IPS-18a (cell line): ENCODE measurements around the gene C15orf39.

ENCODE experiments used
- H3K27ac ChIP-seq: one replicate; pipeline ENCODE4 v1.5.1; 2013; ENCODE audit warnings: low read length
- H3K27me3 ChIP-seq: one replicate; pipeline ENCODE4 v1.6.1; 2013; ENCODE audit warnings: mild to moderate bottlenecking, low read length; ENCODE audit not compliant: control insufficient read depth, insufficient read depth
- H3K36me3 ChIP-seq: one replicate; pipeline ENCODE4 v1.6.1; 2013; ENCODE audit warnings: low read depth, low read length; ENCODE audit not compliant: control insufficient read depth
- H3K4me1 ChIP-seq: one replicate; pipeline ENCODE4 v1.6.1; 2013; ENCODE audit warnings: low read depth, low read length; ENCODE audit not compliant: control insufficient read depth
- H3K4me3 ChIP-seq: one replicate; pipeline ENCODE4 v1.5.1; 2013; ENCODE audit warnings: low read length
- H3K9ac ChIP-seq: one replicate; pipeline ENCODE4 v1.6.1; 2013; ENCODE audit warnings: mild to moderate bottlenecking, low read length, moderate library complexity
- H3K9me3 ChIP-seq: one replicate; pipeline ENCODE4 v1.6.1; 2013; ENCODE audit warnings: low read depth, low read length; ENCODE audit not compliant: control insufficient read depth

The C15orf39 gene

DNA sequence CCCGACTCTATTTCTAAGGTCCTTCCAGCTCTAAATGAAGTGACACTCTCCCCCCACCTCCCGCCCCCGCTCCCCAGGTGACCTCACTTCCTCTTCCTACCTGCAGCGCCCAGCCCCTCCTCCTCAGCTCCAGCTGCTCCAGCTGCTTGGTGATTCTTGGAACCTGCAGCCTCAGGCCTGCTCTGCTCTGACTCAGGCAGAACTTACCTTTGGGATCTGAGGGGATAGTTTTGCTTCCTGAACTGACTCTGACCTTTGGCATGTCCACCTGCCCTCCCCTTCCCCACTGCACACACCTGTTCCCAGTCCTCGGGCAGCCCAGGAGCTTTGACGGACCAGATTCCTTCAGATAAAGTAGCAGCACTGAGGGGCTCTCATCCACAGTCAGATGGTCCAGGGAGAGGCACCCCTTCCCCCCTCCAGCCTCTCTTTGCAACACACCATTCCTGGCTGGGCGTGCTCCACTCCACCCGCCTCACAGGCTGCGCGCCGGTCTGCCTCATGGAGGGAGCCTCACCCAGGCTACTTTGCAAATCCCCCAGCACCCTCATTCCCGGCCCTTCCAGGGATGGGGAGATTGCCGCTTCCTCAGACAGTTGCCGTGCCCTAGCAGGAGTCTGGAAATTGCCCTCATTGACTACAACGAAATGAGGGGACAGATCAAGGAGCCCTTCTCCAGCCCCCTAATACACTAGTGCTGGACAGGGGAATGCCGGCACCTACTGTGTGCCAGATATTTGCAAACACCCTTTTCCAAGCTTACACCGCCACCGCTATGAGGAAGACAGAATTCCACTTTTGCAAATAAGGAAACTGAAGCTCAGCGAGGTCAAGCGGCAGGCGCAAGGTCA is 692 bp upstream of the C15orf39 start:
- H3K27me3 ChIP-seq: peaks cover 20% of the 10 kb centered on the region
- peak overlapping the region; percentile 60 for H3K4me3 ChIP-seq
- H3K27ac ChIP-seq: no peak overlapping the region
- peak overlapping the region; percentile 35 for H3K9ac ChIP-seq
- H3K9me3 ChIP-seq: no peaks in the 10 kb centered on the region
- H3K4me1 ChIP-seq: peaks cover 18% of the 10 kb centered on the region
- peaks cover 3% of the 10 kb centered on the region for H3K36me3 ChIP-seq

GRCh38 chr15:75202251-75203016 is 752 bp downstream of the C15orf39 start:
- peak overlapping the region; percentile 60 for H3K4me3 ChIP-seq
- no peak overlapping the region for H3K27ac ChIP-seq
- peaks cover 20% of the 10 kb centered on the region for H3K27me3 ChIP-seq
- H3K9me3 ChIP-seq: no peaks in the 10 kb centered on the region
- H3K9ac ChIP-seq: peak overlapping the region; percentile 53
- peaks cover 12% of the 10 kb centered on the region for H3K36me3 ChIP-seq
- H3K4me1 ChIP-seq: peaks cover 16% of the 10 kb centered on the region

DNA sequence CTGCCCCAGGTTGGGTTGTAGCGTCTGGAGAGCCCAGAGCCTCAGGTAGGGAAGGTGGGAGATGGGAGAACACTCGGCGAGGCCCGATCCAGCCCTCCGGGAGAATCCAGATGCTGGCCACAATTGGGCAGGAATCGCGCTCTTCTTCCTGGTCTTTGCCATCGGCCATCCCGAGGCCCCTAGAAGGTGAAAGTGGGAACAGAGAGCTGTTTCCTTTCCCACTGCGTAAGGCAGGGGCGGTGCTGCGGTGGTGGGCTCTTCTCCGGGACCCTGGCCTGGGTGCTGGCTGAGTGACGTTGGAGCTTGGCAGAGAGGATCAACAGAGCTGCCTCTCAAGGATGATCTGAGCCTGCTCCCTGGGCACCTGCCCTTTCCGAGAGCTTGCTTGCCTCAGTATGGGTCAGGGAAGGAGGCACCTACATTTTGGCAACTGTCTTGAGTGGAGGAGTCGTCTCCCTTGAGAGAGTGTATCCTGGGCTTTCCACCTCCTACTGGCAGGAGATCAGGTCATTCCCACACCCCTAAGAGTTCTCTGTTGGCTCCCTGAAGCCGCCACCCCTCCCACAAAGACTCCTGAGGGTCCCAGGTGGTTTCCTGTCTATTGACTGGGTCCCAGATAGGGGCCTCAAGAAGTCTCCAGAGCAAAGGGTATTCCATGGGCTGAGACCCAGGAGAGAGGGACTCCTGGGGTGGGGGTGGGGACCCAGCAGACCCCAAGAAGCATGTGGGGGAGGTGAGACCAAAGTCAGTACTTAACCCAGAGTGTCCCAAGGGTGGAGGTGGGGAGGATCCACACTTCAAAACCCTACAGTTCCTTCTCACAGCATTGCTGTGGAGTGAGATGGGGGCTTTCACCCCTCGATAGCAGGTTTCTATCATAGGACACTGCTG is 1.6 kb downstream of the C15orf39 start:
- Histone ChIP-seq H3K9ac (peak overlapping the region; percentile 53), H3K27ac (no peak overlapping the region), H3K4me1 (peaks cover 16% of the 10 kb centered on the region), H3K4me3 (peak overlapping the region; percentile 60), H3K36me3 (peaks cover 20% of the 10 kb centered on the region), H3K27me3 (peaks cover 20% of the 10 kb centered on the region), H3K9me3 (no peaks in the 10 kb centered on the region)

- H3K4me3 ChIP-seq: peak overlapping the region; percentile 60
- no peak overlapping the region for H3K27ac ChIP-seq
- no peak overlapping the region for H3K9ac ChIP-seq
Measured at GRCh38 chr15:75203908-75204263, 2.2 kb downstream of the C15orf39 start.

GRCh38 chr15:75204340-75205063 is 2.8 kb downstream of the C15orf39 start:
- no peak overlapping the region for H3K27ac ChIP-seq
- no peak overlapping the region for H3K9ac ChIP-seq
- H3K4me3 ChIP-seq: no peak overlapping the region
- H3K36me3 ChIP-seq: peaks cover 33% of the 10 kb centered on the region
- H3K9me3 ChIP-seq: no peaks in the 10 kb centered on the region
- H3K27me3 ChIP-seq: peaks cover 20% of the 10 kb centered on the region
- H3K4me1 ChIP-seq: peaks cover 16% of the 10 kb centered on the region

More at GRCh38 chr15:75203908-75204263, 2.2 kb downstream of the C15orf39 start:
- Histone ChIP-seq H3K4me1 (peaks cover 16% of the 10 kb centered on the region), H3K27me3 (peaks cover 20% of the 10 kb centered on the region), H3K36me3 (peaks cover 27% of the 10 kb centered on the region), H3K9me3 (no peaks in the 10 kb centered on the region)

DNA sequence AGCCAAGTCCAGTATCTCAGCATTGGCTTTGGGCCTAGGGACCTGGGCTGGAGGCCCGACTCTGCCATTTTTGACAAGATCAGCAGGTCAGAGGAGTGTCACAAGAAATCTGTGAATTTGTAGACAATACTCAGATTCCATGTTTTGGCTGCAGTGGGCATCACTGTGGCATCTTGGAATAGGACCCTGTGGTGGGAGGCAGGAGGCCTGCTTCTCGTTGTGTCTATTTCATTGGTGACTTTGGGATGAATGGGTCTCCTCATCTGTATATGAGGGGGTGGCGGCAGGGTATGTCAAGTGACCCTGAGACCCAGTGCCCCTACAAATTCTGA is 3.3 kb downstream of the C15orf39 start:
- H3K9me3 ChIP-seq: no peaks in the 10 kb centered on the region
- peaks cover 36% of the 10 kb centered on the region for H3K36me3 ChIP-seq
- H3K9ac ChIP-seq: no peak overlapping the region
- H3K27me3 ChIP-seq: peaks cover 17% of the 10 kb centered on the region
- H3K27ac ChIP-seq: no peak overlapping the region
- H3K4me1 ChIP-seq: peaks cover 14% of the 10 kb centered on the region
- H3K4me3 ChIP-seq: no peak overlapping the region

- Histone ChIP-seq H3K27ac (no peak overlapping the region), H3K27me3 (peaks cover 14% of the 10 kb centered on the region), H3K36me3 (peaks cover 46% of the 10 kb centered on the region), H3K4me3 (no peak overlapping the region), H3K9ac (no peak overlapping the region), H3K9me3 (no peaks in the 10 kb centered on the region), H3K4me1 (peaks cover 4% of the 10 kb centered on the region)
Measured at GRCh38 chr15:75206006-75206405, 4.3 kb downstream of the C15orf39 start.

DNA sequence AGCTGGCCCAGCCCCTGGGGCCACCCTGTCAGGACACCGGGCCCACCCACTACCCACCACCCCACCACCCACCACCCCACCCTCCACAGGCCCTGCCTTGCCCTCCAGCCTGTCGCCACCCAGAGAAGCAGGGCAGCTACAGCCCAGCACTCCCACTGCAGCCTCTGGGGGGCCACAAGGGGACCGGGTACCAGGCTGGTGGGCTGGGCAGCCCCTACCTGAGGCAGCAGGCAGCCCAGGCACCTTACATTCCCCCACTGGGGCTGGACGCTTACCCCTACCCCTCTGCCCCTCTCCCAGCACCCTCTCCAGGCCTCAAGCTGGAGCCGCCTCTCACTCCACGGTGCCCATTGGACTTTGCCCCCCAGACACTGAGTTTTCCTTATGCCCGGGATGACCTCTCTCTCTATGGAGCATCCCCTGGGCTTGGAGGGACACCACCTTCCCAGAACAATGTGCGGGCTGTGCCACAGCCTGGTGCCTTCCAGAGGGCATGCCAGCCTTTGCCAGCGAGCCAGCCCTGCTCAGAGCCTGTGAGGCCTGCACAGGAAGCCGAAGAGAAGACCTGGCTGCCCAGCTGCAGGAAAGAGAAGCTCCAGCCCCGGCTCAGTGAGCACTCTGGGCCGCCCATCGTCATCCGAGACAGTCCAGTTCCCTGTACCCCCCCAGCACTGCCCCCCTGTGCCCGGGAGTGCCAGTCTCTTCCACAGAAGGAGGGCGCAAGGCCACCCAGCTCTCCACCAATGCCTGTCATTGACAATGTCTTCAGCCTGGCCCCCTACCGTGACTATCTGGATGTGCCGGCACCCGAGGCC is 5.3 kb downstream of the C15orf39 start:
- H3K4me1 ChIP-seq: no peaks in the 10 kb centered on the region
- H3K27ac ChIP-seq: no peak overlapping the region
- no peak overlapping the region for H3K9ac ChIP-seq
- peaks cover 9% of the 10 kb centered on the region for H3K27me3 ChIP-seq
- H3K36me3 ChIP-seq: peaks cover 56% of the 10 kb centered on the region
- H3K9me3 ChIP-seq: no peaks in the 10 kb centered on the region
- no peak overlapping the region for H3K4me3 ChIP-seq

GRCh38 chr15:75207618-75208500 is 6.2 kb downstream of the C15orf39 start:
- Histone ChIP-seq H3K9ac (no peak overlapping the region), H3K9me3 (no peaks in the 10 kb centered on the region)

More at GRCh38 chr15:75207618-75208500, 6.2 kb downstream of the C15orf39 start:
- Histone ChIP-seq H3K4me1 (no peaks in the 10 kb centered on the region), H3K27ac (no peak overlapping the region), H3K36me3 (peaks cover 58% of the 10 kb centered on the region), H3K27me3 (peaks cover 9% of the 10 kb centered on the region), H3K4me3 (no peak overlapping the region)
